GM19099 (cell line): Measurements from ENCODE around the gene CDK19.

Experiments used
- POLR2A ChIP-seq: IDR thresholded peaks from 3 replicates; pipeline ENCODE4 v1.6.1; 2011; ENCODE audit warnings: low read depth; ENCODE audit not compliant: insufficient read length; ENCODE audit errors: extremely low read depth

Gene CDK19

DNA sequence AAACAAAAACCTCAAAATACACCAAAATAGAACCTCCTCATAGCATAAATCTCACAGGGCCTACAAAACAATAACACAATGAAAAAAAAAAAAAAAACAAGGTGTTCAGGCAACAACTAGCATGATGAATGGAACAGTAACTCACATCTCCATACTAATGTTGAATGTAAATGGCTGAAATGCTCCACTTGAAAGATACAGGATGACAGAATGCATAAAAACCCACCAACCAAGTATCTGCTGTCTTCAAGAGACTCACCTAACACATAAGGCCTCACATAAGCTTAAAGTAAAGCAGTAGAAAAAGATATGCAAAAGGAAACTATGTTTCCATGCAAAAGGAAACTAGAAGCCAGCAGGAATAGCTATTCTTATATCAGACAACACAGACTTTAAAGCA, 121.3 kb downstream of the CDK19 start:
- no peak for TF ChIP-seq POLR2A

- no peak for TF ChIP-seq POLR2A
Observed at GRCh38 chr6:110693296-110693695, 122.0 kb downstream of the CDK19 start.

GRCh38 chr6:110690916-110691315, 124.4 kb downstream of the CDK19 start:
- no peak for TF ChIP-seq POLR2A

DNA sequence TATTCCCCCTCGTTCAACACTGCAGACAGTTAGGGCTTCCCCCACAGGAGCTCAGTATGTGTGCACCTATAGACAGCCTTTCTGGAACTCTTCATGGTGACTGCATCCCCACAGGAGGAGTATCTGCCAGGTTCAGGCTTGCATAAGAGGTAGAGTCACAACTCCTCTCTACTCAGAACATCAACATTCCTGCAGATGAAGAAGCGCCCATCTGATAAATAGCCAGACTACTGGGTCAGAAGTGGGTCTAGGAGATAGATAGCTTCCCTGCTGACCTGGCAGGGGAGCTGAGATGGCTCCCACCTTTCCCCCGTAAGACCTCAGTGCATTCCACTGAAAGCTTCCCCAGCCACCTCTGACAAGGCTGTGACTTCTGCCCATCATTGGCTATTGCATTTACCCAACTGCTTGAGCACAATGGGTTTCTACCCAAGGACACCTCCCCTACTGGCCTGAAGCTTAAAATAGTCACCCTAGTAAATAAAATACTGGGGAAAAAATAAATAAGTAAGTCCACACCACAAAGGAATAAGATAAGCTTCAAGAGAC, 125.1 kb downstream of the CDK19 start:
- no peak for TF ChIP-seq POLR2A

- TF ChIP-seq POLR2A = no peak
Observed at GRCh38 chr6:110689275-110689935, 125.9 kb downstream of the CDK19 start.

- no peak for TF ChIP-seq POLR2A
Observed at GRCh38 chr6:110688661-110689268, 126.5 kb downstream of the CDK19 start.

GRCh38 chr6:110687326-110687725, 127.9 kb downstream of the CDK19 start:
- TF ChIP-seq POLR2A = no peak

DNA sequence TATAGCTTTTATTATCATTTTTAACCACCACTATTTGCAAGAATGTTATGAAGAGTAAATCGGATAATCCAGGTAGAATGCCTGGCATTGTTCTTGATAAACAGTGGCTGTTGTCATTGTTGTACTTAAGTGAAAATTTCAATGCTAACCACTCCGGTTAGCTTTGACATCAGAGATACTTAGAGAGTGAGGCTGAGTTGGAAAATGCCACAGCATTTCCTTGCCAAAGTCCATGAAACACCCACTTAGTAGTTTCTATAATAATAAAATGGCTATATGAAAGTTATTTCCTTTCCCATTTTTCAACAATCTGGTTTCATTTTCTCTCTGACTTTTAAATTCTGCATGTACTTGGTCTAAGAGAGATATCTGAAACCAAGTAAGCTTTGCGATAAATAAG, 132.0 kb downstream of the CDK19 start:
- no peak for TF ChIP-seq POLR2A

GRCh38 chr6:110682460-110682853, 132.8 kb downstream of the CDK19 start:
- TF ChIP-seq POLR2A = no peak

- no peak for TF ChIP-seq POLR2A
Observed at GRCh38 chr6:110681543-110682459, 133.5 kb downstream of the CDK19 start.

GRCh38 chr6:110676396-110676795, 138.9 kb downstream of the CDK19 start:
- TF ChIP-seq POLR2A = no peak

GRCh38 chr6:110674096-110674495, 141.2 kb downstream of the CDK19 start:
- no peak for TF ChIP-seq POLR2A

GRCh38 chr6:110672122-110672521, 143.1 kb downstream of the CDK19 start:
- TF ChIP-seq POLR2A = no peak

DNA sequence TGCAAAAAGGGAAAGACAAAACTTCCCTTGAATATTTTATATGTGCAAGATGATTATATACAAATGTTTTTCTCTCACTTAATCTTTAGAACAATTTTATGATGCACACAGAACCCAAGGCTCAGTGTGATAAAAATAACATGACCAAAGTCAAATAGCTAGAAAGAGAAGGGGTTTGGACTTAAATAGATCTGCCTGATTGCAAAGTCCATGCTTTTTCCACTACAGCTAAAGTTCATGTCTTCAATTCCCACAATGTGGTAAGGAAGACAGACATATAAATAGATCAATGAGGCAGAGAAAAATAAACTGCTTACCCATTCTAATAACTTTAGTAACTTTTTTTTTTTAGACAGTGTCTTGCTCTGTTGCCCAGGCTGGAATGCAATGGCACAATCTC, 143.8 kb downstream of the CDK19 start:
- TF ChIP-seq POLR2A = no peak

- TF ChIP-seq POLR2A = no peak
Observed at GRCh38 chr6:110665600-110665999, 149.7 kb downstream of the CDK19 start.
